Brain microvascular endothelial cell (primary cell): Measurements from ENCODE around the gene POU2F3.

Experiments used
- DNase-seq: peaks from one replicate; pipeline ENCODE4 v3.0.0-alpha.2; 2020
- H3K27ac ChIP-seq: fragments of 250-450 bp; sonication (Bioruptor Pico); 2 replicates; pipeline ENCODE4 v1.5.1; 2020; ENCODE audit warnings: mild to moderate bottlenecking, moderate library complexity
- H3K27me3 ChIP-seq: fragments of 250-450 bp; sonication (Bioruptor Pico); replicated peaks from 2 replicates; pipeline ENCODE4 v1.5.1; 2020; ENCODE audit warnings: mild to moderate bottlenecking
- H3K36me3 ChIP-seq: fragments of 250-450 bp; sonication (Bioruptor Pico); replicated peaks from 2 replicates; pipeline ENCODE4 v1.5.1; 2020; ENCODE audit warnings: mild to moderate bottlenecking
- H3K4me3 ChIP-seq: 2 replicates; pipeline ENCODE4 v1.5.1; 2011; ENCODE audit warnings: low read depth, mild to moderate bottlenecking, control low read depth, low read length, moderate library complexity
- in situ Hi-C: cut with HindIII; loops from 2 replicates; pipeline ENCODE4 v1.10.0; 2017; ENCODE audit warnings: low sequenced_read_pairs, low pct_ligation_motif_present
- TF ChIP-seq, protein P1 (sequence below): IDR thresholded peaks from 2 replicates; pipeline ENCODE4 v1.5.1; 2011; ENCODE audit warnings: low read depth, mild to moderate bottlenecking, moderate library complexity, low read length, control low read depth, inconsistent platforms; ENCODE audit errors: missing control alignments

The POU2F3 gene

DNA sequence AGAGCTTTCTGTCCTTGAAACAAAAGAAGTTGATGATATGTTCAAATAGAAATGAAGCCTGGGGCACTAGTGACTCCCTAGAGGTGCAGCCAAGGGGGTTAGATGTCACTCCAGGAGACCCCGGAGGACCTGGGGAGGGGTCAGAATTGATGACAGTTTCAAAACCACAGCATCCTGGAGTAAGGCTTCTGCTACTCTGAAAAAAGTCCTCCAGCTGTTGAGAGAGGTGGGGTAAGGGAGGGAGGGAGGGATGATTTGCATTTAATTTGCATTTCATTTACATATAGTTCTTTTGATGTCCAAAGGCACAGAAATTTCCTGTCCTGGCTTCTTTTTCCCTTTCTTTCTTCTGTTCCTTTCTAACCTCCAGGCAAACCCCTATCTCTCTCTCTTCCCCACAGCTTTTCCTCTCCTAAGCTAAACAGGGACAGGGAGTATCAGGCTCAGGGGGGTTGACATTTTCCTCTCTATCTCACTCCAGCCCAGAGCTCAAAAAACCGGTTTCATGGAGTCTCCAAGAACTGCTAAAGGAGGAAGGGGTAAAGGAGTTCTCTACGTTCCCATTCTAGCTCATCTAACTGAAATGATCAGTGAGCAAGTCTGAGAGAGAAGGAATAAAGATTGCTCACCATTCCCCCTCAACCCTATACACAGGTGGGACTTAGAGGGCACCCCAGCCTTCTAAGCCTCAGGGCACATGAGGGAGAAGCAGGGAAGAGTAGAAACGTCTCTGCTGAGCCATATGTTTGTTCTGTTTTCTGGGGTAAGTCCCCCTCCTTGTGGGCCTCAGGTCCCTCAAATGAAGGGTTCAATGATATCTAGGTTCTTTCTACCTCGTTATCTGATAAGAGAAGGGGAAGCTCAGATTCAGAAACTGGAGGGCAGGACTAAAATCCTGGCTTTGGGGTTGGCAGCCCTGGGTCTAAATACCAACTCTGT, 3.5 kb upstream of the POU2F3 start:
- peaks cover 26% of the 10 kb centered on the region for H3K27me3 ChIP-seq
- H3K36me3 ChIP-seq, result no peaks in the 10 kb centered on the region
- in situ Hi-C loops, result no loop called here
- TF ChIP-seq, protein P1, sequence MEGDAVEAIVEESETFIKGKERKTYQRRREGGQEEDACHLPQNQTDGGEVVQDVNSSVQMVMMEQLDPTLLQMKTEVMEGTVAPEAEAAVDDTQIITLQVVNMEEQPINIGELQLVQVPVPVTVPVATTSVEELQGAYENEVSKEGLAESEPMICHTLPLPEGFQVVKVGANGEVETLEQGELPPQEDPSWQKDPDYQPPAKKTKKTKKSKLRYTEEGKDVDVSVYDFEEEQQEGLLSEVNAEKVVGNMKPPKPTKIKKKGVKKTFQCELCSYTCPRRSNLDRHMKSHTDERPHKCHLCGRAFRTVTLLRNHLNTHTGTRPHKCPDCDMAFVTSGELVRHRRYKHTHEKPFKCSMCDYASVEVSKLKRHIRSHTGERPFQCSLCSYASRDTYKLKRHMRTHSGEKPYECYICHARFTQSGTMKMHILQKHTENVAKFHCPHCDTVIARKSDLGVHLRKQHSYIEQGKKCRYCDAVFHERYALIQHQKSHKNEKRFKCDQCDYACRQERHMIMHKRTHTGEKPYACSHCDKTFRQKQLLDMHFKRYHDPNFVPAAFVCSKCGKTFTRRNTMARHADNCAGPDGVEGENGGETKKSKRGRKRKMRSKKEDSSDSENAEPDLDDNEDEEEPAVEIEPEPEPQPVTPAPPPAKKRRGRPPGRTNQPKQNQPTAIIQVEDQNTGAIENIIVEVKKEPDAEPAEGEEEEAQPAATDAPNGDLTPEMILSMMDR, result no peak
- no peak for DNase-seq
- no peak overlapping the region for H3K4me3 ChIP-seq
- no peak overlapping the region for H3K27ac ChIP-seq

DNA sequence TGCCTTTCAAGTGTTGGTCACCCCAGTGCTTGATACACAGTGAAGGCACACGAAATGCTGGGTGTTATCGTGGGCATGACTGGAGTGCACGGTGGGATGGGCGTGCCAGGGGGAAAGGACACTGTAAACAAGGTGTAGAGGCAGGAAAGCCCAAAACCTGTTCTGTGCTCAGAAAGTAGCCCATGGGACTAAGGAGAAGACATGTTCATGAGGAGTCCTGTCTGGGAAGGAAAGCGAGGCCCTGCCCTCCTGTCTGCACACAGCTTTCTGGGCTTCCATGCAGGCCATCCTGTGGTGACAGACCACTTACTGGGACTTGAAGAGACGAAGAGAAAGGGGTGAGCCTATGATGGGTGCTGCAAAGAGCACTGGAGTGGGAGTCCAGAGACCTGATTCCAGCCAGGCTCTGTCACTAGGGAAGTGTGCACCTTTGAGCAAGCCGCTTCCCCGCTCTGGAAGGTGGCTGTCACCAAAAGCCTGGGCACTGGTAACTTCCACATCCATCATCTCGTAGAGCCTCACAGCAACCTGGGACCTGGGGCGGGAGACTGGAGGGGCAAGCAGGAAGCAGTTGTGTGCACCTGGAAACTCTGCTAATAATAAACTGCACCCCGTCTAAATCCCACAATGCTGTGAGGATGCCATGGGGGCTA, 846 bp upstream of the POU2F3 start:
- H3K27me3 ChIP-seq, result peaks cover 34% of the 10 kb centered on the region
- in situ Hi-C loops, result no loop called here
- no peak overlapping the region for H3K4me3 ChIP-seq
- DNase-seq, result no peak
- H3K36me3 ChIP-seq, result no peaks in the 10 kb centered on the region
- H3K27ac ChIP-seq, result no peak overlapping the region
- TF ChIP-seq, protein P1, result no peak

DNA sequence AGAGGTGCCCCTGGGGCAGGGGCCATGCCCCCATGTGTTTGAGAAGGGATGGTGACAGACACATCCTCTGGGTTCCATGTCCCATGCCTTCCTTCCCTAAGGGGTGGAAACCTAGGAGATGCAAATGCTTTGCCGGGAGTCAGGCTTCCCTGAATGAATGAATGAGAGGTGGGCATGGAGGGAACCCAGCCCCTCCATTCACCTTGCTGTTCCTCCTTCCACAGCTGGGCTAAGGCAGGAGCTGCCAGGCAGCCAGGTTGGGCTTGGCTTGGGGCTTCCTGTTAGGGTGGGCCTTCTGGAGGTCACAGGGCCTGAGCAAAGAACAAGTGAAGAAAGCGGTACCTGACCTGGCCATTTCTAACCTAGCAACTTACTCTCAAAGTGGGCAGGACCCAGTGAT, 926 bp downstream of the POU2F3 start:
- no peaks in the 10 kb centered on the region for H3K36me3 ChIP-seq
- in situ Hi-C loops, result no loop called here
- H3K4me3 ChIP-seq, result no peak overlapping the region
- TF ChIP-seq, protein P1, result no peak
- no peak for DNase-seq
- H3K27ac ChIP-seq, result no peak overlapping the region
- peaks cover 38% of the 10 kb centered on the region for H3K27me3 ChIP-seq

DNA sequence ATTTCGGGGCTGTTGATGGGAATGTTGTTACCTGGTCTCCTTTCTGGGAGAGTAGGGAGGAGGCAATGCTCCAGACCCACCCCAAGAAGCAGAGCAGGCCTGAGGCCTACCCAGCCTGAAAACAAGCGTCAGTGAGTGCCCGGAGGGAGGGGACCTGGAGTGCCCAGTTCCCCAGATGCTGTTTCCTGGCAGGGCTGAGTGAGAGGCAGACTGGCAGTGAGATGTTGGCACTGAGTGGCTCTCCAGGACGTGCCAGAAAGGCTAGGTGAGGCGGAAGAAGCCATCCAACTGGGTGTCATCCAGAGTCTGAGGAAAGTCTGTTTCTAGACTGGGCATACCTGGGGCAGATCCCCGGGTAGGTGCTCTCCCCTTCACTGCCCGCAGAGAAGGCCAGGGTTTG, 1.3 kb downstream of the POU2F3 start:
- TF ChIP-seq, protein P1, result no peak
- Histone ChIP-seq H3K4me3 (no peak overlapping the region), H3K27ac (no peak overlapping the region), H3K36me3 (no peaks in the 10 kb centered on the region), H3K27me3 (peaks cover 38% of the 10 kb centered on the region)
- DNase-seq, result no peak
- in situ Hi-C loops, result no loop called here

DNA sequence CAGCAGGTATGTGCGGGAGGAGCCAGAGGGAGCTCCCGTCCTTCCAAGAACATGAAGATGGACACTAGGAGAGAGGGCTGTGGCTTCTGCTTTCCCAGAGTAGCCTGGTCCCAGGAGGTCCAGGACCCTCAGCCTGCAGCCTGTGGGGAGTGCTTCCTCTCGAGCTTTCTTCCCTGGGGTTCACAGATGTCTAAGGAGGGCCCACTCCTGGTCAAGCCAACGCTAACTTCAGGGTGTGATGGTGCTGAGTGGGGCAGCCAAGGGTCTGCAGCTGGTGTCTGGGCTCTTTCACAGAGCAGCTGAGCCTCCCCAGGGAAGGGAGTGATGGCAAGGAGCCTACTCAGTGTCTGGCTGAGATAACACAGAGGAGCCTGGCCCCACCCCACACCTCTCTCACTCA, 3.3 kb downstream of the POU2F3 start:
- TF ChIP-seq, protein P1, result no peak
- no peaks in the 10 kb centered on the region for H3K36me3 ChIP-seq
- in situ Hi-C loops, result no loop called here
- no peak for DNase-seq
- no peak overlapping the region for H3K27ac ChIP-seq
- peaks cover 48% of the 10 kb centered on the region for H3K27me3 ChIP-seq
- no peak overlapping the region for H3K4me3 ChIP-seq
